ENCODE data around the gene CCDC180.

GRCh38 chr9:97319395-97319794, 11.9 kb downstream of the CCDC180 start:
- no peak for TF ChIP-seq CTCF (IDR thresholded peaks at IDR 0.05)
- TF ChIP-seq POLR2A (IDR thresholded peaks at IDR 0.05; ENCODE audit: low read depth): no peak
- TF ChIP-seq EP300 (IDR thresholded peaks at IDR 0.05): no peak

Measured in esophagus muscularis mucosa (tissue), 4 donors.